Activated CD4-positive, alpha-beta T cell treated with anti-CD3 and anti-CD28 coated beads, Interleukin-2, amount 10 ng/mL, durations not matched to agents 24 days and 14 days (primary cell): ENCODE data around the gene NAXE. TPM values are rescaled to one million over a fixed set of nuclear protein-coding genes. Genes with fewer than 3 reads are reported as not detected.
A peak's percentile ranks its signal among the peaks of the same experiment; 100 is the strongest.
"Not testable (repeated sequence)": the region's sequence is repeated elsewhere in the genome, so short reads cannot be mapped to it uniquely, and the experiment has no call there.

Experiments
- DNase-seq: peaks from one replicate; pipeline ENCODE4 v3.0.0; 2022
- H3K27ac Mint-ChIP-seq: one replicate; pipeline ENCODE4 v1.8.0; 2022; ENCODE audit warnings: mild to moderate bottlenecking, mixed read lengths
- H3K27me3 Mint-ChIP-seq: one replicate; pipeline ENCODE4 v1.8.0; 2022; ENCODE audit warnings: mixed read lengths
- H3K36me3 Mint-ChIP-seq: one replicate; pipeline ENCODE4 v1.8.0; 2022; ENCODE audit warnings: low read depth, mild to moderate bottlenecking, mixed read lengths
- H3K4me1 Mint-ChIP-seq: one replicate; pipeline ENCODE4 v1.8.0; 2021; ENCODE audit warnings: mixed read lengths
- H3K4me3 Mint-ChIP-seq: one replicate; pipeline ENCODE4 v1.8.0; 2022; ENCODE audit warnings: mild to moderate bottlenecking, moderate library complexity, mixed read lengths
- H3K9me3 Mint-ChIP-seq: one replicate; pipeline ENCODE4 v1.8.0; 2021; ENCODE audit warnings: mixed read lengths
- intact Hi-C: fragments of 100-400 bp; cut with micrococcal nuclease; formaldehyde crosslinking; loops from one replicate; pipeline ENCODE4 v1.15.1; 2023
- total RNA-seq: library from RNA; stranded (reverse); gene quantifications from 2 replicates; pipeline ENCODE4 v1.2.3, GENCODE V29; 2022

NAXE gene
- total RNA-seq, 1 donor from 2014 or later = 90.2 TPM

DNA sequence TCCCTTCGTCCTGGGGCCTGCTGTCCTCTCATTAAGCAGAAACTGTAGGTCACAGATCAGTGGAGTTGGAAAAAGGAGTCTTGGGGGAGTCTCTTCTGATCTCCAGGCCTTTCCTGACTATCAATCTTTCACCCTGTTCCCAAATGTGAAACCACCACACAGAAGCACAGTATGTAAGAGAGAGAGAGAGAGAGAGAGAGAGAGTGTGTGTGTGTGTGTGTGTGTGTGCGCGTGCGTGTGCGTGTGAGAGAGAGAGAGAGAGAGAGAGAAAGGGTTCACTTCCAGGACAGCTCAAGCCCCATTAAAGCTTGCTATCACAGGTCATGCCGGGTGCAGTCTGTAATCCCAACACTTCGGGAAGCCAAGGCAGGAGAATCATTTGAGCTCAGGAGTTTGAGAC lies 13.5 kb upstream of the NAXE start:
- DNase-seq = no peak
- H3K4me1 Mint-ChIP-seq = peaks cover 11% of the 10 kb centered on the region
- no peak overlapping the region for H3K4me3 Mint-ChIP-seq
- H3K27me3 Mint-ChIP-seq = peaks cover 18% of the 10 kb centered on the region
- no peaks in the 10 kb centered on the region for H3K36me3 Mint-ChIP-seq
- intact Hi-C loops = no loop called here
- no peaks in the 10 kb centered on the region for H3K9me3 Mint-ChIP-seq
- H3K27ac Mint-ChIP-seq = no peak overlapping the region

DNA sequence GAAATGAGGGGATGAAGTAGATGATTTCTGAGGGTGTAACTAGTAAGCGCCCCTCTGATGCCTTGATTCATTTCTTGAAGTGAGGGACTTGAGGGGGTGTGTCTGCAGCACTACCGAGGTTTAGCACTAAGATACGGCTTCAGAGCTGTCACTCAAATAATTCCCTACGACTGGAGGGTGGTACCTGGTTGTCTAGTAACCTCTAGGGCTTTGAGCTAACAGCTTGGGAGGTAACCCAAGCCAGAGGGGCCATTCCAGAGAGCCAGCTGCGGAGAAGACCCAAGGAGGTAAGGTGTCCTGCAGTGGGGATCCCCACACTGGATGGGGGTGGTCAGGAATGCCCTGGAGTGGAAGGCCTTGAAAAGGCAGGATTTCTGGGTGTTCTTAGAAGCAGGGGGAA lies 12.1 kb upstream of the NAXE start, which contains the start of gene TTC24:
Gene TTC24, plus strand, starts transcription at position 252 of the 400 bp plus-strand sequence. CDS start 1,642 bp downstream, outside the sequence.
- Mint-ChIP-seq H3K36me3 (no peaks in the 10 kb centered on the region), H3K9me3 (no peaks in the 10 kb centered on the region), H3K4me1 (peaks cover 13% of the 10 kb centered on the region), H3K27ac (no peak within 1 kb of the TSS), H3K27me3 (peaks cover 8% of the 10 kb centered on the region), H3K4me3 (no peak within 1 kb of the TSS)
- intact Hi-C loops = no loop called here
- DNase-seq = no peak

DNA sequence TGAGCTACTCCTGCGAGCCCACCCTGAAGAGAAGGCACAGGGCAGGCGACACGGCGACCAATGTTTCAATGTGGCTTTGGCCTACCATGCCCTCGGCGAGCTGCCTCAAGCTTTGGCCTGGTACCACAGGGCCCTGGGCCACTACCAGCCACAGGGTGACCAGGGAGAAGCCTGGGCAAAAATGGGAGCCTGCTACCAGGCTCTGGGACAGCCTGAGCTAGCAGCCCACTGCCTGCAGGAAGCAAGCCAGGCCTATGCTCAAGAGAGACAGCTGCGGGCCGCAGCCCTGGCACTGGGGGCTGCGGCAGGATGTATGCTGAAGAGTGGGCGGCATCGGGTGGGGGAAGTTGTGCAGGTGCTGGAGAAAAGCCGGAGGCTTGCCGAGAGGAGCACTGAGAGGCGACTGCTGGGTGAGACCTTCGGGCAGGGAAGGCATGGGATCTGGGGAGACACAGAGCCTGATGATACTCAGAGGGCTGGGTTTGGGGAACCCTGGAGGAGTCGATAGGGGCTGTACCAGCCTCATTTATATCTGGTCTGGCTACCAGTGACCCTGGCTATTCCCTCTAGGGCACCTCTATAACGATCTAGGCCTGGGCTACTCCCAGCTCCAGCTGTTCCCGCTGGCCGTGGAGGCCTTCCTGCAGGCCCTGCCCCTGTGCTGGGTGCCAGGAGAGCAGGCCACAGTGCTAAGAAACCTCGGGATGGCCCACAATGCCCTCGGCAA lies 9.8 kb upstream of the NAXE start:
- intact Hi-C loops = no loop called here

DNA sequence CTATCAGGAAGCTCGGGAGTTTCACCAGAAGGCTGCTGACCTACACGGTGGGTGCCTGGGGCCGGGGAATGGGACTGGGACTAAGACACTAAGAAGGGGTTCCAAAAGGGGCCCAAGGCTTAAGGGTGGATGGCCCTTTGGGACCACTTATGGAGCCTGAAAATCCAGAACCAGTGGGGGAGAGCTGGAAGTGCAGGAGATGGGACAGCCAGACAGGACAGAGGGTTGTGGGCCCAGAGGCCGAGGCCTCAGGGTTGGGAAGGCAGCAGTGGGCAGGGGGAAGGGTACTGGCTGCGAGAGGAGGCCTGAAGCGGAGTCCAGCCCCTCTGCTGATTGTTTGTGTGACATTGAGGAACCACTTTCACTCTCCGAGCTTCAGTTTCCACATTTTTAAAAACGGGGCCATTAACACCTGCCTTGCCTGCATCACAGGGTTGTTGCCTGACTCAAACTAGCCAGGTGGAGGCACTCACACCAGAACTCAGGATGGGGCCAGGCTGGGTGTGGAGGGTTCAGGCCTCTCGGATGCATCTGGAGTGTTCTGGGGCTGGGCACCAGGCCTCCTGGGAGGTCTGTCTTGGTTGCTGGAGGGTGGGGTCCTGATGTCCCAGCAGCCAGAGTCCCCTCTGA lies 9.1 kb upstream of the NAXE start:
- peak overlapping the region; percentile 86 for H3K27ac Mint-ChIP-seq
- peaks cover 13% of the 10 kb centered on the region for H3K4me1 Mint-ChIP-seq
- intact Hi-C loops = no loop called here
- no peaks in the 10 kb centered on the region for H3K9me3 Mint-ChIP-seq
- H3K4me3 Mint-ChIP-seq = peak overlapping the region; percentile 83
- no peaks in the 10 kb centered on the region for H3K36me3 Mint-ChIP-seq
- peak; percentile 69 for DNase-seq
- H3K27me3 Mint-ChIP-seq = no peaks in the 10 kb centered on the region

More for the DNA sequence above, 9.8 kb upstream of the NAXE start:
- peak; percentile 66 for DNase-seq
- Mint-ChIP-seq H3K27ac (peak overlapping the region; percentile 86), H3K4me1 (peaks cover 13% of the 10 kb centered on the region), H3K36me3 (no peaks in the 10 kb centered on the region), H3K4me3 (peak overlapping the region; percentile 83), H3K9me3 (no peaks in the 10 kb centered on the region), H3K27me3 (no peaks in the 10 kb centered on the region)

DNA sequence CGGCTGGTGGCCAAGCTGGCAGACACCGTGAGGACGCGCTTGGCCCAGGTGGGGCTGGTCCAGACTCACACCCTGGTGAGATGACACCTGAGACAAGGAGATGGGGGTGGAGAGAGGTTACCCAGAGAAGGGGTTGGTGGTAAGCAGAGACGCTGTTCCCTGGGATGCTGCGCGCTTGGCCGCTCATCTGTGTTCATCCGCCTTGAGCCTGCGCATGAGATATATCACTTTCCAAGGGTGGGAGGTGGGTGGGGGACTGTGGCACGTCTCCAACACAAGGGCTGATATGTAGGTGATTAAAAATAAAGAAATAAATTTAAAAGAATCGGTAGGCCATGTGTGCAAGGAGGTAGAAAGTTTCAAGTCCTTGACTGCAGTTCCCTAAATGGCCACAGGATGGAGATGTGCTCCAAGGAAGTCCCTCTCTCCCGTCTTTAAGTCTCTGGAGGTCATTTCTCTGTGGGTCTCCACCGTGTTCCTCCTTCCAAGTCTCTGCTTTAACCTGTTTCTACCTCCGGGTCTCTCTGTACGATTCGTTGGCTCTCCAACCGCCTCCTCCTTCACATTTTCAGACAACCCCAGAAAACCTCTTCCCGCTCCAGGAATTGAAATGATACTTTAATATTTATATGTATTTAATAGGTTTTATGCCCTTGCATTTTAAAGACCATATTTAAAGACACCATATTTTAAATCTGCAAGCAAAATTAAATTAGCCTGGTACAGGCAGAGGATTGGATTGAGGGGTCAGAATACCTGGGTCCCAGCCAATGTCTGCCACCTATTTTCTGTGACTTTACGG lies 7.6 kb upstream of the NAXE start:
- peak overlapping the region; percentile 34 for H3K27ac Mint-ChIP-seq
- H3K9me3 Mint-ChIP-seq = no peaks in the 10 kb centered on the region
- intact Hi-C loops = loop anchor here (1.0 kb wide), 2 partner anchors 24 to 128 kb away; no protein-coding TSS in a partner anchor

DNA sequence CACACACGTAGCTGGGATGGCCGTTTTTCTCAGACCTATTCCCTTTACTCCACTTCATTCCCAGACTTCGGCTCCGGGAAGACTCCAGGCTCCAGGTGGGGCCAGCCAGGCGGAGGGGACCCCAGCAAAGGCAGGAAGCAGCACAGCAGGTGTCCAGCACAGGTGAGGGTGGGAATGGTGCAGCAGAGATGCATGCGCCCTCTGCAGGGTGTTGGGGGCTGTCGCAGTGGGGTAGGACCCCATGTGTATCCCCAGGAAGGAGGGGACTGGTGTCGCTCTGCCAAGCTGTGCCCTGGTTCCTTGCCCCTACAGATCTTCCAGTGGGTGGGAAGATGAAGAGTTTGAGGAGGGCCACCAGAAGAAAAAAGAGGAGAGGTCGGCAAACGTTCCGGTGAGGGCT lies 6.8 kb upstream of the NAXE start:
- Mint-ChIP-seq H3K4me3 (no peak overlapping the region), H3K36me3 (no peaks in the 10 kb centered on the region), H3K27me3 (no peaks in the 10 kb centered on the region), H3K9me3 (no peaks in the 10 kb centered on the region), H3K27ac (no peak overlapping the region), H3K4me1 (peaks cover 13% of the 10 kb centered on the region)
- intact Hi-C loops = loop anchor here (1.0 kb wide), 2 partner anchors 23 to 129 kb away; no protein-coding TSS in a partner anchor
- DNase-seq = no peak

More for the DNA sequence above, 7.6 kb upstream of the NAXE start:
- Mint-ChIP-seq H3K36me3 (no peaks in the 10 kb centered on the region), H3K27me3 (no peaks in the 10 kb centered on the region), H3K4me1 (peaks cover 13% of the 10 kb centered on the region), H3K4me3 (no peak overlapping the region)
- peak; percentile 93 for DNase-seq

DNA sequence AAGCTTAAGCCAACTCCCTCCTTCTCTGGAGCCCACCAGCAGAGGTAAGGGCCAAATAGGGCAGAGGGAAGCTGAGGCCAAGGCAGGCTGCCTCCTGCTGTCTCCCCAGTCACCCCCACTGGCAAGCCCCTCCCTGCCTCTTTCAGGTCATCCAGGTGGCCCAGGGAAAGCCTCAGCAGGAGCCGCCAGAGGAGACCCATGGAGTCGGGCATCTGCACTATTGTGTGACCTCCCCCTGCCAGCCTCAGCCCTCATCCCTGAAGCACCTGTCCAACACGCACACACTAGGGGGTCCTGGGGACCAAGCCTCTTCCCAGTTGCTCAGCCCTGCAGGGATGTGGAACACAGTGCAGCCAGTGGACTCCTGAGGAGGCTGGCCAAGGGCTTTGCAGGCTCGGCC lies 5.3 kb upstream of the NAXE start:
- no peaks in the 10 kb centered on the region for H3K36me3 Mint-ChIP-seq
- intact Hi-C loops = no loop called here
- no peak overlapping the region for H3K27ac Mint-ChIP-seq
- no peaks in the 10 kb centered on the region for H3K27me3 Mint-ChIP-seq
- H3K9me3 Mint-ChIP-seq = no peaks in the 10 kb centered on the region
- H3K4me1 Mint-ChIP-seq = peaks cover 21% of the 10 kb centered on the region
- H3K4me3 Mint-ChIP-seq = no peak overlapping the region
- DNase-seq = no peak

DNA sequence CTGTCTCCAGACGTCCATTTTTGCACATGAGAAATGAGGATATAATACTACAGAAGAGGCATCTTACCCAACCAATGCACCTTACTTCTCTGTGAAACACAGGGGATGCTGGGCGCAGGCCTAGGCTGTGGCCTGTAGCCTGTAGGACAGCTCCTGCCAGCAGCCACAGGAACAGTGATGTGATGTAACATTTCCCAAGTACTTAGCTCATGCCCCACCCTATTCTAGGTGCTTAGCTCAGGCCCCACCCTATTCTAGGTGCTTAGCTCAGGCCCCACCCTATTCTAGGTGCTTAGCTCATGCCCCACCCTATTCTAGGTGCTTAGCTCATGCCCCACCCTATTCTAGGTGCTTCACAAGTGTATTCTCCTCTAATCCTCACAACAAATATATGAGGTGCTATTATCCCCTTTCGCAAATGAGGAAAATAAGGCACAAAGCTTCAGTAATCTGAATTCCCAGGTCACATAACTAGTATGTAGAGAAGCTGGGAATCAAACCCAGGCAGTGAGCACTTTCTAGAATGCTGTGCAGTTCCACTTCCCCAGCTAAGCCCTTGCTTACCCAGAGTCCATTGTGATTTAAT lies 4.6 kb upstream of the NAXE start:
- Mint-ChIP-seq H3K27me3 (no peaks in the 10 kb centered on the region), H3K27ac (no peak overlapping the region), H3K36me3 (no peaks in the 10 kb centered on the region), H3K4me1 (peaks cover 20% of the 10 kb centered on the region), H3K9me3 (no peaks in the 10 kb centered on the region), H3K4me3 (no peak overlapping the region)
- intact Hi-C loops = no loop called here
- DNase-seq = no peak

DNA sequence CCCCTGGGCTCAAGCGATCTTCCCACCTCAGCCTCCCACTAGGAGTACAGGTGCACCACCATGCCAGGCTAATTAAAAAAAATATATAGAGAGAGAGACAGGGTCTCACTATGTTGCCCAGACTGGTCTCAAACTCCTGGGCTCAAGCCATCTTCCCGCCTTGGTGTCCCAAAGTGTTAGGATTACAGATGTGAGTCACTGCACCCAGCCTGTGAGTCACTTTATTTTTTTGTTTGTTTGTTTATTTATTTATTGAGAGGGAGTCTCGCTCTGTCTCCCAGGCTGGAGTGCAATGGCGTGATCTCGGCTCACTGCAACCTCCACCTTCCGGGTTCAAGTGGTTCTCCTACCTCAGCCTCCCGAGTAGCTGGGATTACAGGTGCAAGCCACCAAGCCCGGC lies 3.6 kb upstream of the NAXE start:
- H3K36me3 Mint-ChIP-seq, H3K27ac Mint-ChIP-seq, H3K4me3 Mint-ChIP-seq, DNase-seq, H3K27me3 Mint-ChIP-seq, H3K9me3 Mint-ChIP-seq, intact Hi-C loops: not testable (repeated sequence)
- peaks cover 19% of the 10 kb centered on the region for H3K4me1 Mint-ChIP-seq

DNA sequence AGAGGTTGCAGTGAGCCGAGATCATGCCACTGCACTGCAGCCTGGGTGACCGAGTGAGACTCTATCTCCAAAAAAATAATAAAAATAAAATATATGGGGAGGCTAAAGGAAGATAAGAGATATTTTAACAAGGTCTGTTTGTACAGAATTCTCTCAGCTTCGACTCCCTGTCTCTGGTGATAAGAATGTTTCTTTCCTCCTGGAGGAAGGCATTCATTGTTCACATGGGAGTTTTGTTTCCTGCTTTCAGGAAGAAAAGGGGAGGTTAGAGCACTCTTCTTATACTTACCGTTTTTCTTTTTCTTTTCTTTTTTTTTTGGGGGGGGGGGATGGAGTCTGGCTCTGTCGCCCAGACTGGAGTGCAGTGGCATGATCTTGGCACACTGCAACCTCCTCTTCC lies 2.0 kb upstream of the NAXE start:
- Mint-ChIP-seq H3K27ac (no peak overlapping the region), H3K4me1 (peaks cover 16% of the 10 kb centered on the region), H3K4me3 (no peak overlapping the region), H3K36me3 (peaks cover 10% of the 10 kb centered on the region), H3K27me3 (no peaks in the 10 kb centered on the region), H3K9me3 (no peaks in the 10 kb centered on the region)
- no peak for DNase-seq
- intact Hi-C loops = no loop called here

DNA sequence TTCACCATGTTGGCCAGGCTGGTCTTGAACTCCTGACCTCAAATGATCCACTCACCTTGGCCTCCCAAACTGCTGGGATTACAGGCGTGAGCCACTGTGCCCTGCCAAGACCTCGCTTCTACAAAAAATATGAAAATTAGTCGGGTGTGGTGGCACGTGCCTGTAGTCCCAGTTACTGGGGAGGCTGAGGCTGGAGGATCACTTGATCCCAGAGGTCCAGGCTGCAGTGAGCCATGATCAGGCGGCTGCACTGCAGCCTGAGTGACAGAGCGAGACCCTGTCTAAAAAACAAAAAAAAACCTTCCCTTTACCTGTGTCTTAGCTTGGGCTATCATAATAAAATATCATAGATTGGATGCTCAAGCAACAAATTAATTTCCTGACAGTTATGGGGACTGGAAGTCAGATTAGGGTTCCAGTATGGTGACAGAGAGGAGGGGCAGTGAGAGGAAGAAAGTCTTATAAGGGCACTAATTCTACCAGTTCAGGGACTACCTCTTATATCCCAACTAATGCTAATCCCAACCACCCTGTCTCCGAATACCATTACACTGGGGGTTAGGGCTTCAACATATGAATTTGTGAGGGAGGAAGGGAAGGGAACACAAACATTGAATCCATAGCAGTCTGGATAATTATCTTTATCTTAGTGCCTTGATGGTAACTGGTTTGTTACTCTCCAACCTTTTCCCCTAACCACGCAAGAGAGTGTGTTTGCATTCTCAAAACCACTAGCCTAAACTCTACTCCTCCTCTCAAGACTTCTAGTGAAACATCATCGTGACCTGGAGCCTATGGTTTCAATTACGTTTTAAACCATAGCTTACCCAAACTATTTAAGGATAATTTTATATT lies 1.0 kb upstream of the NAXE start:
- H3K27me3 Mint-ChIP-seq = no peaks in the 10 kb centered on the region
- H3K4me3 Mint-ChIP-seq = no peak overlapping the region
- H3K9me3 Mint-ChIP-seq = no peaks in the 10 kb centered on the region
- no peak overlapping the region for H3K27ac Mint-ChIP-seq
- intact Hi-C loops = loop anchor here (1.0 kb wide), 1 partner anchor 11 kb away; the partner anchor contains the start of gene GPATCH4
- H3K36me3 Mint-ChIP-seq = peaks cover 18% of the 10 kb centered on the region
- peaks cover 19% of the 10 kb centered on the region for H3K4me1 Mint-ChIP-seq
- peak; percentile 53 for DNase-seq

DNA sequence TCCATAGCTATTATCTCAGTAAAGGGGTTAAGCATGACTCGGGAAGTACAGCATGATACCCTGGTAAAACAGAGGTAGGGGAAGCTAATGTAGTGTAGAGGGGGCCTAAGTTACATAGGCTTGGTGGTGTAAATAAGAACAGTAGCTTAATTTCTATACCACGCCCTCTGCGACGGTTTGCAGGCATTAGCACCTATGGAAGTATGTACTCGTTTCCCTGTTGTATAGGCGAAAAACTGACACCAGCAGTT lies 470 bp upstream of the NAXE start:
- no peak for DNase-seq
- Mint-ChIP-seq H3K27ac (peak overlapping the region; percentile 85), H3K4me3 (peak overlapping the region; percentile 86), H3K27me3 (no peaks in the 10 kb centered on the region), H3K9me3 (no peaks in the 10 kb centered on the region), H3K36me3 (peaks cover 23% of the 10 kb centered on the region), H3K4me1 (peaks cover 19% of the 10 kb centered on the region)
- intact Hi-C loops = loop anchor here (1.0 kb wide), 1 partner anchor 10 kb away; the partner anchor contains the start of gene GPATCH4
